Glutamatergic neuron (in vitro differentiated cells): ENCODE data around the gene MYO5A. TPM values are rescaled to one million over a fixed set of nuclear protein-coding genes. Genes with fewer than 3 reads are reported as not detected.

ENCODE experiments used
- DNase-seq: peaks from one replicate; pipeline ENCODE4 v3.0.0; 2022
- H3K27ac Mint-ChIP-seq: one replicate; pipeline ENCODE4 v1.8.0; 2020; ENCODE audit warnings: mild to moderate bottlenecking, mixed read lengths, inconsistent platforms; ENCODE audit not compliant: unreplicated experiment
- H3K27me3 Mint-ChIP-seq: one replicate; pipeline ENCODE4 v1.8.0; 2020; ENCODE audit warnings: mild to moderate bottlenecking, moderate library complexity, mixed read lengths, inconsistent platforms; ENCODE audit not compliant: unreplicated experiment
- H3K36me3 Mint-ChIP-seq: one replicate; pipeline ENCODE4 v1.8.0; 2020; ENCODE audit warnings: mild to moderate bottlenecking, mixed read lengths, inconsistent platforms; ENCODE audit not compliant: unreplicated experiment
- H3K4me1 Mint-ChIP-seq: one replicate; pipeline ENCODE4 v1.8.0; 2020; ENCODE audit warnings: mild to moderate bottlenecking, low read depth, mixed read lengths, inconsistent platforms; ENCODE audit not compliant: unreplicated experiment
- H3K4me3 Mint-ChIP-seq: one replicate; pipeline ENCODE4 v1.8.0; 2020; ENCODE audit warnings: mild to moderate bottlenecking, mixed read lengths, inconsistent platforms; ENCODE audit not compliant: unreplicated experiment
- H3K9me3 Mint-ChIP-seq: one replicate; pipeline ENCODE4 v1.8.0; 2020; ENCODE audit warnings: mild to moderate bottlenecking, moderate library complexity, mixed read lengths, inconsistent platforms; ENCODE audit not compliant: unreplicated experiment
- total RNA-seq: library from RNA; stranded (reverse); fragmentation: NEBNext Ultra II Directional; extraction: Animal tissue kit (Norgen Biotek cat#: 25700); gene quantifications from one replicate; pipeline ENCODE4 v1.2.1, GENCODE V29; 2021; ENCODE audit not compliant: unreplicated experiment
- TF ChIP-seq, protein P1 (sequence below): fragments of 200-600 bp; sonication (generic); IDR thresholded peaks from one replicate; pipeline ENCODE4 v1.5.0; 2021; ENCODE audit not compliant: partially characterized antibody, unreplicated experiment

Gene MYO5A
- total RNA-seq, 1 donor from 2014 or later = 61.0 TPM

DNA sequence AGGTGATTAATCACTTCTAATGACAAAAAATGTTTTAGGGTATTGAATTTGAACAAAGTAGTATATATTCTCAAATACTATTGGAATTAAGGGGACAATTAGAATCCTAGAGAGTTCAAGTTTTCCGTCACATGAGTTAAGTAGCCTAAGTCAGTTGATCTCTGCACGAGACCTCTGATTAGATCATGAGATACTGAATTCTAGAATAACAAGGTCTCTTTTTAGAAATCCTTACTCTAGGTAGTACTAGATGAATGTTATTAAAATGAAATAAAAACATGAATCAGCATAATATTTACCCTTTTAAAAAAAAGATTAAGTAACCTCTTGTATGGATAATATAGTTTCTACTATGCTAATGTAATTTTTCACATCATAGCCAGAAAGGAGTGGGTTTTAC lies 43.4 kb downstream of the MYO5A start:
- Mint-ChIP-seq H3K9me3 (peaks cover 2% of the 10 kb centered on the region), H3K27ac (no peak overlapping the region), H3K4me1 (peaks cover 23% of the 10 kb centered on the region), H3K27me3 (peaks cover 1% of the 10 kb centered on the region), H3K4me3 (no peak overlapping the region), H3K36me3 (no peaks in the 10 kb centered on the region)
- TF ChIP-seq, protein P1, sequence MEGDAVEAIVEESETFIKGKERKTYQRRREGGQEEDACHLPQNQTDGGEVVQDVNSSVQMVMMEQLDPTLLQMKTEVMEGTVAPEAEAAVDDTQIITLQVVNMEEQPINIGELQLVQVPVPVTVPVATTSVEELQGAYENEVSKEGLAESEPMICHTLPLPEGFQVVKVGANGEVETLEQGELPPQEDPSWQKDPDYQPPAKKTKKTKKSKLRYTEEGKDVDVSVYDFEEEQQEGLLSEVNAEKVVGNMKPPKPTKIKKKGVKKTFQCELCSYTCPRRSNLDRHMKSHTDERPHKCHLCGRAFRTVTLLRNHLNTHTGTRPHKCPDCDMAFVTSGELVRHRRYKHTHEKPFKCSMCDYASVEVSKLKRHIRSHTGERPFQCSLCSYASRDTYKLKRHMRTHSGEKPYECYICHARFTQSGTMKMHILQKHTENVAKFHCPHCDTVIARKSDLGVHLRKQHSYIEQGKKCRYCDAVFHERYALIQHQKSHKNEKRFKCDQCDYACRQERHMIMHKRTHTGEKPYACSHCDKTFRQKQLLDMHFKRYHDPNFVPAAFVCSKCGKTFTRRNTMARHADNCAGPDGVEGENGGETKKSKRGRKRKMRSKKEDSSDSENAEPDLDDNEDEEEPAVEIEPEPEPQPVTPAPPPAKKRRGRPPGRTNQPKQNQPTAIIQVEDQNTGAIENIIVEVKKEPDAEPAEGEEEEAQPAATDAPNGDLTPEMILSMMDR = no peak
- no peak for DNase-seq

DNA sequence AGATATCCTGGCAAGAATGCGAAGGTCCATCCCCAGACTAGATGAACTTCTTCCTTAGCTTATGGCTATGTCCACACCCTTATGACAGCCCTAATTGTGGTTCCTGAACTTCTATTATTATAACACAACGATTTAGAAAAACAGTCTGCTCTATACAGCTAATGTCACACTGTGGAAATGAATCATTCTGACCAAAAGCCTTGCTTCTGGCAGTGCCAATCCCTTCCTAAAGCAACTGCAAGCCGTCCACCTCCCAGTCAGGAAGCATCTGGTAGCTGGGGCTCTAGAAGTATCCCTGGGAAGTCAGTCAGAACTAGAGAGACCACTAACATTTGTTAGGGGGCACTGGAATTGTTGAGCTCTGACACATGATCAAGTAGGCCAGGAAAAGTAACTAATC lies 45.0 kb downstream of the MYO5A start:
- Mint-ChIP-seq H3K4me3 (no peak overlapping the region), H3K36me3 (peaks cover under 1% of the 10 kb centered on the region), H3K9me3 (peaks cover 3% of the 10 kb centered on the region), H3K4me1 (peaks cover 24% of the 10 kb centered on the region), H3K27ac (no peak overlapping the region), H3K27me3 (peaks cover 1% of the 10 kb centered on the region)
- no peak for DNase-seq
- TF ChIP-seq, protein P1 = no peak

DNA sequence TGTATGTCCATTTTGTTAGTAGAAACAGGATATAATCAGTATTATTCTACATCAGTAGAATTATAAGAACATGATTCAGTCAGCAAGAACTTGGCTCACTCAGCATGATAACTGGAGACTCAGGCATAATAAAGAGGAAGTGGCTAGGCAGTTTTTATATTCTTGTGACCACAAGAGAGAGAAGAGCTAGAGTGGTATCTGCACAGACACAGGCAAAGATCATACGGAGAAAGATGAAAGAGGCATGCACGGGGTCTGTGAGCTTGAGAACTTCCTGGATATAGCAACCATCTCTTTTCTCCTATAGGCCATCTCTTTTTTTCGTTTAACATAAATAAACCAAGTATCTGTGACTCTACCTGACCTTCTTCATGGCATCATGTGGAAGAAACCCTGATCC lies 46.8 kb downstream of the MYO5A start:
- H3K4me1 Mint-ChIP-seq = peaks cover 22% of the 10 kb centered on the region
- TF ChIP-seq, protein P1 = no peak

DNA sequence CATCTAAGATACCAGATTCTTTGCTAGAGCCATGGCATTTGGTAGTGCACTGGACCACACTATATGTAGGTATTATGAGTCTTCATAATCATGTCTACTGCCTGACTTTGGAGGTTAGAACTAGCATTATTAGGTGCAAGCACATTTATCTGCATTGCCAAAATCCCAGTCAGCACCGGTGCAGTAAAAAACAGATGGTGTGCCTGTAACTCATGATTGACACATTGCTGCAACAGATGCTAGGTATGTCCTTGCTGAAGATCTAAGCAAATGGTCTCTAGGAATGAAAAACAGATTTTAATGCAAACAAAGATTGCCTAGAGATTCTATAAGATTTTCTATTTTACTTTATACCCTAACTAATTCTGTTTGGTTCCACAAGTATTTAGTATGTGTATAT lies 47.7 kb downstream of the MYO5A start:
- no peak for DNase-seq
- H3K9me3 Mint-ChIP-seq = peaks cover 1% of the 10 kb centered on the region

More for the DNA sequence above, 46.8 kb downstream of the MYO5A start:
- no peak overlapping the region for H3K4me3 Mint-ChIP-seq
- DNase-seq = no peak
- H3K27ac Mint-ChIP-seq = no peak overlapping the region
- peaks cover 1% of the 10 kb centered on the region for H3K9me3 Mint-ChIP-seq
- peaks cover 1% of the 10 kb centered on the region for H3K27me3 Mint-ChIP-seq
- peaks cover 10% of the 10 kb centered on the region for H3K36me3 Mint-ChIP-seq

DNA sequence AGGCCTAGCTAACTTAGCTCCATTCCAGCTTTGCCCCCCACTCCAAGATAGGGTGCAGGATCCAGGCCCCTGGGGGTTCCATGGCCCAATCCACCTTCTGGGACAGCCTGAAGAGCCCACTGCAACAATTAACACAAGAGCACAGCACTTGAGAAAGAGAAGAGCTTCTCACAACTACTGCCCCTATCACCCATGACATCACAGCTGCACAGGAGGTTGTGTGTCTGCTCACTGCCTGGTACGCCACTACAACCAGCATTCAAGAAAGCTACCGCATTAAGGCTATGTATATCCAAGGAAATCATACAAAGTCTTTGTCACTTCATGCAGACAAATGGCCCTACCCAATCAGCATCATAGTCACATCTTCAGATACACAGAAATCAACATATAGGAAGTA lies 62.0 kb downstream of the MYO5A start:
- peaks cover 5% of the 10 kb centered on the region for H3K27me3 Mint-ChIP-seq
- TF ChIP-seq, protein P1 = no peak

More for the DNA sequence above, 47.7 kb downstream of the MYO5A start:
- Mint-ChIP-seq H3K27ac (no peak overlapping the region), H3K4me3 (no peak overlapping the region), H3K36me3 (peaks cover 12% of the 10 kb centered on the region), H3K4me1 (peaks cover 16% of the 10 kb centered on the region), H3K27me3 (peaks cover 1% of the 10 kb centered on the region)
- TF ChIP-seq, protein P1 = no peak

More for the DNA sequence above, 62.0 kb downstream of the MYO5A start:
- Mint-ChIP-seq H3K36me3 (no peaks in the 10 kb centered on the region), H3K4me1 (peaks cover 2% of the 10 kb centered on the region), H3K27ac (no peak overlapping the region), H3K4me3 (no peak overlapping the region), H3K9me3 (peaks cover 1% of the 10 kb centered on the region)
- no peak for DNase-seq
